Panc1 (cell line): ENCODE measurements around the gene SEPHS2. TPM values are rescaled to one million over a fixed set of nuclear protein-coding genes. Genes with fewer than 3 reads are reported as not detected.

Experiments
- ATAC-seq: fragments of 200-7000 bp; cut with Tn5 transposase; 2 replicates; pipeline ENCODE4 v1.9.1; 2020; ENCODE audit warnings: mild to moderate bottlenecking, moderate library complexity
- BruUV-seq: library from RNA; stranded (reverse); fragments of 400-500 nt; replicated peaks from 2 replicates; lab custom pipeline; 2021; lab: Mats Ljungman, UMichigan
- CTCF ChIA-PET: fragments of 300-600 bp; sonication (Branson Sonifier 250); formaldehyde crosslinking; loops from one replicate; lab custom pipeline; 2022; ENCODE audit warnings: antibody characterized with exemption; lab: Charles Lee
- POLR2A ChIA-PET: fragments of 300-600 bp; sonication (Branson Sonifier 250); formaldehyde crosslinking; loops from one replicate; lab custom pipeline; 2022; ENCODE audit warnings: antibody characterized with exemption; lab: Charles Lee
- DNase-seq: peaks from one replicate; pipeline ENCODE4 v3.0.0-alpha.2; 2010; ENCODE audit warnings: low read depth, low spot score
- H3K27ac ChIP-seq: 2 replicates; pipeline ENCODE4 v1.5.1; 2011; ENCODE audit warnings: mild to moderate bottlenecking, low read length, inconsistent platforms
- H3K27me3 ChIP-seq: fragments of 200-500 bp; sonication (Bioruptor generic); 2 replicates; pipeline ENCODE4 v1.6.0; 2014; ENCODE audit warnings: low read length, inconsistent platforms; ENCODE audit not compliant: control insufficient read depth, insufficient read depth
- H3K36me3 ChIP-seq: fragments of 200-500 bp; sonication (Bioruptor generic); 2 replicates; pipeline ENCODE4 v1.5.1; 2014; ENCODE audit warnings: inconsistent platforms, mild to moderate bottlenecking, low read length, moderate library complexity; ENCODE audit not compliant: control insufficient read depth, insufficient read depth
- H3K4me1 ChIP-seq: 2 replicates; pipeline ENCODE4 v1.5.1; 2011; ENCODE audit warnings: inconsistent platforms, mild to moderate bottlenecking, low read length, moderate library complexity; ENCODE audit not compliant: control insufficient read depth, insufficient read depth
- H3K4me3 ChIP-seq, 2 experiments: 2 replicates each; pipeline ENCODE4 v1.5.1; 2011 to 2012; ENCODE audit warnings: low read depth in 2 of 2, low read length in 2 of 2, mild to moderate bottlenecking in 2 of 2, inconsistent platforms in 1 of 2, moderate library complexity in 1 of 2
- H3K9me3 ChIP-seq: fragments of 200-500 bp; sonication (Bioruptor generic); 2 replicates; pipeline ENCODE4 v1.5.1; 2014; ENCODE audit warnings: low read depth, mild to moderate bottlenecking, inconsistent platforms, low read length, moderate library complexity; ENCODE audit not compliant: control insufficient read depth, insufficient read depth
- POLR2AphosphoS5 ChIP-seq: IDR thresholded peaks from 2 replicates; pipeline ENCODE4 v1.6.1; 2012; ENCODE audit warnings: mild to moderate bottlenecking, low read depth, low read length, moderate library complexity
- SIN3A ChIP-seq: IDR thresholded peaks from 2 replicates; pipeline ENCODE4 v1.6.1; 2012; ENCODE audit warnings: low read depth, mild to moderate bottlenecking, low read length, moderate library complexity, borderline replicate concordance; ENCODE audit not compliant: insufficient read depth
- TCF7L2 ChIP-seq: IDR thresholded peaks from 2 replicates; pipeline ENCODE4 v1.6.1; 2011; ENCODE audit warnings: mild to moderate bottlenecking, low read depth, low read length, inconsistent platforms
- in situ Hi-C: cut with HindIII; loops from 2 replicates; pipeline ENCODE4 v1.10.0; 2016; ENCODE audit warnings: low sequenced_read_pairs, low pct_unique_long_range_greater_than_20kb
- intact Hi-C: fragments of 100-400 bp; cut with micrococcal nuclease; formaldehyde crosslinking; loops from one replicate; pipeline ENCODE4 v1.10.0; 2022; ENCODE audit not compliant: unreplicated experiment
- total RNA-seq: library from RNA; stranded (reverse); gene quantifications from one replicate; pipeline ENCODE4 v1.2.1, GENCODE V29; 2021; ENCODE audit not compliant: unreplicated experiment
- TF ChIP-seq, protein P1 (sequence below), 2 experiments: IDR thresholded peaks; 2 replicates each; pipeline ENCODE4 v1.6.1; 2011 to 2012; ENCODE audit warnings: low read depth in 2 of 2, control low read depth in 1 of 2, low read length in 1 of 2, mild to moderate bottlenecking in 1 of 2, moderate library complexity in 1 of 2; ENCODE audit not compliant: insufficient read depth in 1 of 2
- TF ChIP-seq, protein P2 (sequence below): fragments of 450-650 bp; IDR thresholded peaks from 2 replicates; pipeline ENCODE4 v1.5.1; 2017; ENCODE audit warnings: mild to moderate bottlenecking

The SEPHS2 gene
- total RNA-seq, 1 experiment from 2014 or later, result 68.5 TPM

DNA sequence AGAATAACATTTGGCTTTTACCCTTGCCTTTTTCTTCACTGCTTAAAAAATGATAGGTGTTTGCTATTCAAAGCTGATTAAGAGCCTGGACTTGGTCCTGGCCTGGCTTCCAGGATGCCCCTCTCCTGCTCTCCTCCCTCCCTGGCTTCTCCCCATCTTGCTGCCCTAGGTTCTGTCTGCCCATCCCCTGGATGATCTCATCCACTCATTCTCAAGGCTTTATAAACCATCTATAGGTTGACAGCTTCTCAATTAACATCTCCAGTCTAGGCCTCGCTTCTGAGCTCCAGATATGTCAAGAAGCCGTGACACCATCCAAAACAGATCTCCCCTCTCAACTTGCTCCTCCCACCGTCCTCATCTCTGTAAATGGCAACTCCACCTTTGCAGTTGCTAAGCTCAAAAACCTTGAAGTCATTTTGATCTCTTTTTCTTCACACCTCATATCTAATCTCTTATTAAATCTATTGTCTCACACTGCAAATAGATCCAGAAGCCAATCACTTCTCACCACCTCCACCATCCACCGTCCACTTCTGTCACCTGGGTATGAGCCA lies 29.5 kb downstream of the SEPHS2 start:
- Histone ChIP-seq H3K4me3 (no peak overlapping the region), H3K27me3 (no peaks in the 10 kb centered on the region), H3K4me1 (peaks cover 13% of the 10 kb centered on the region), H3K27ac (no peak overlapping the region), H3K9me3 (no peaks in the 10 kb centered on the region), H3K36me3 (peaks cover 2% of the 10 kb centered on the region)
- POLR2A ChIA-PET, result no interaction called here
- BruUV-seq, result no TSS peak
- CTCF ChIA-PET, result interaction anchor here (0.7 to 1.1 kb wide), 2 partner anchors 9 to 109 kb away, joined by 4 to 6 read pairs; partner anchors contain the start of gene ZNF771
- intact Hi-C loops, result no loop called here
- ATAC-seq (no peak), DNase-seq (no peak)
- TF ChIP-seq SIN3A, result no peak
- TF ChIP-seq, protein P1, sequence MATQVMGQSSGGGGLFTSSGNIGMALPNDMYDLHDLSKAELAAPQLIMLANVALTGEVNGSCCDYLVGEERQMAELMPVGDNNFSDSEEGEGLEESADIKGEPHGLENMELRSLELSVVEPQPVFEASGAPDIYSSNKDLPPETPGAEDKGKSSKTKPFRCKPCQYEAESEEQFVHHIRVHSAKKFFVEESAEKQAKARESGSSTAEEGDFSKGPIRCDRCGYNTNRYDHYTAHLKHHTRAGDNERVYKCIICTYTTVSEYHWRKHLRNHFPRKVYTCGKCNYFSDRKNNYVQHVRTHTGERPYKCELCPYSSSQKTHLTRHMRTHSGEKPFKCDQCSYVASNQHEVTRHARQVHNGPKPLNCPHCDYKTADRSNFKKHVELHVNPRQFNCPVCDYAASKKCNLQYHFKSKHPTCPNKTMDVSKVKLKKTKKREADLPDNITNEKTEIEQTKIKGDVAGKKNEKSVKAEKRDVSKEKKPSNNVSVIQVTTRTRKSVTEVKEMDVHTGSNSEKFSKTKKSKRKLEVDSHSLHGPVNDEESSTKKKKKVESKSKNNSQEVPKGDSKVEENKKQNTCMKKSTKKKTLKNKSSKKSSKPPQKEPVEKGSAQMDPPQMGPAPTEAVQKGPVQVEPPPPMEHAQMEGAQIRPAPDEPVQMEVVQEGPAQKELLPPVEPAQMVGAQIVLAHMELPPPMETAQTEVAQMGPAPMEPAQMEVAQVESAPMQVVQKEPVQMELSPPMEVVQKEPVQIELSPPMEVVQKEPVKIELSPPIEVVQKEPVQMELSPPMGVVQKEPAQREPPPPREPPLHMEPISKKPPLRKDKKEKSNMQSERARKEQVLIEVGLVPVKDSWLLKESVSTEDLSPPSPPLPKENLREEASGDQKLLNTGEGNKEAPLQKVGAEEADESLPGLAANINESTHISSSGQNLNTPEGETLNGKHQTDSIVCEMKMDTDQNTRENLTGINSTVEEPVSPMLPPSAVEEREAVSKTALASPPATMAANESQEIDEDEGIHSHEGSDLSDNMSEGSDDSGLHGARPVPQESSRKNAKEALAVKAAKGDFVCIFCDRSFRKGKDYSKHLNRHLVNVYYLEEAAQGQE (IDR thresholded peaks at IDR 0.05; ENCODE audit: insufficient read depth in 1 of 2, low read depth in 2 of 2, low read length in 1 of 2), result no peak
- TF ChIP-seq POLR2AphosphoS5, result no peak
- TF ChIP-seq TCF7L2, result no peak
- in situ Hi-C loops, result no loop called here

DNA sequence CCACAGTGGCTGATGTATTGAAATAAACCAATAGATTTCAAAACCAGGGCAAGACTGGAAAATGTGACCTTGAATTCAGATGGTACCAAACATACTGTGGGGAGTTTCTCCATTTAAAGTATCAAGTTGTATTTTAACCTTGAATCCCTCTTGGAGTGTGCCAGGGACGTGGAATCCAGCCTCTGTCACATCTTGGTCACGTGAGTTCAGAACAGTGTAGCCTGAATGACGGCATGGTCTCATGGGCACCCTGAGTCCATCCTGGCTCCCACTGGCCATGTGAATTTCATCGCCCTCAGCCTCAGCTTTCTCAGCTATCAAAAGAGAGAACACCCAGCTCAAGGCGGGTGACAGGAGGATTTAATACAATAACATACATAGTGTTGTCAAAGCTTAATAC lies 31.5 kb downstream of the SEPHS2 start:
- H3K27me3 ChIP-seq, result no peaks in the 10 kb centered on the region
- intact Hi-C loops, result no loop called here
- in situ Hi-C loops, result no loop called here
- ChIA-PET CTCF (no interaction called here), POLR2A (no interaction called here)
- H3K4me1 ChIP-seq, result peaks cover 17% of the 10 kb centered on the region
- DNase-seq, result no peak
- H3K27ac ChIP-seq, result no peak overlapping the region
- H3K4me3 ChIP-seq, result no peak overlapping the region
- TF ChIP-seq SIN3A (no peak), TCF7L2 (no peak), POLR2AphosphoS5 (no peak)
- TF ChIP-seq, protein P2, sequence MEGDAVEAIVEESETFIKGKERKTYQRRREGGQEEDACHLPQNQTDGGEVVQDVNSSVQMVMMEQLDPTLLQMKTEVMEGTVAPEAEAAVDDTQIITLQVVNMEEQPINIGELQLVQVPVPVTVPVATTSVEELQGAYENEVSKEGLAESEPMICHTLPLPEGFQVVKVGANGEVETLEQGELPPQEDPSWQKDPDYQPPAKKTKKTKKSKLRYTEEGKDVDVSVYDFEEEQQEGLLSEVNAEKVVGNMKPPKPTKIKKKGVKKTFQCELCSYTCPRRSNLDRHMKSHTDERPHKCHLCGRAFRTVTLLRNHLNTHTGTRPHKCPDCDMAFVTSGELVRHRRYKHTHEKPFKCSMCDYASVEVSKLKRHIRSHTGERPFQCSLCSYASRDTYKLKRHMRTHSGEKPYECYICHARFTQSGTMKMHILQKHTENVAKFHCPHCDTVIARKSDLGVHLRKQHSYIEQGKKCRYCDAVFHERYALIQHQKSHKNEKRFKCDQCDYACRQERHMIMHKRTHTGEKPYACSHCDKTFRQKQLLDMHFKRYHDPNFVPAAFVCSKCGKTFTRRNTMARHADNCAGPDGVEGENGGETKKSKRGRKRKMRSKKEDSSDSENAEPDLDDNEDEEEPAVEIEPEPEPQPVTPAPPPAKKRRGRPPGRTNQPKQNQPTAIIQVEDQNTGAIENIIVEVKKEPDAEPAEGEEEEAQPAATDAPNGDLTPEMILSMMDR, result no peak
- TF ChIP-seq, protein P1 (IDR thresholded peaks at IDR 0.05; ENCODE audit: insufficient read depth in 1 of 2, low read depth in 2 of 2, low read length in 1 of 2), result no peak
- no peaks in the 10 kb centered on the region for H3K36me3 ChIP-seq
- no TSS peak for BruUV-seq
- H3K9me3 ChIP-seq, result no peaks in the 10 kb centered on the region
- no peak for ATAC-seq
